Spleen (tissue), 13 donors: ENCODE measurements around the gene FBXO46. TPM values are rescaled to one million over a fixed set of nuclear protein-coding genes. Genes with fewer than 3 reads are reported as not detected.
A peak's percentile ranks its signal among the peaks of the same experiment; 100 is the strongest.

ENCODE experiments used
- DNase-seq: peaks from one replicate; pipeline ENCODE4 v3.0.0-alpha.2; 2020
- H3K27ac ChIP-seq, 8 donors: fragments of 200-600 bp; sonication (generic) in 7 of 8; 1 replicate in 4 of 8; 2 replicates in 4 of 8; pipeline versions ENCODE4 v1.5.0 to v1.8.0; 2016 to 2021; ENCODE audit warnings: inconsistent platforms in 4 of 8, mild to moderate bottlenecking in 4 of 8, moderate library complexity in 1 of 8
- H3K27me3 ChIP-seq, 7 donors: fragments of 200-600 bp; sonication (generic) in 6 of 7; replicated peaks in 1 of 7; 1 replicate in 4 of 7; 2 replicates in 3 of 7; pipeline versions ENCODE4 v1.5.0 to v1.8.0; 2016 to 2021; ENCODE audit warnings: inconsistent platforms in 3 of 7, mild to moderate bottlenecking in 1 of 7
- H3K36me3 ChIP-seq, 6 donors: fragments of 200-600 bp; sonication (generic) in 5 of 6; 1 replicate in 4 of 6; 2 replicates in 2 of 6; pipeline versions ENCODE4 v1.5.0 to v1.8.0; 2016 to 2021; ENCODE audit warnings: inconsistent platforms in 2 of 6
- H3K4me1 ChIP-seq, 6 donors: fragments of 200-600 bp; sonication (generic) in 5 of 6; 1 replicate in 3 of 6; 2 replicates in 3 of 6; pipeline versions ENCODE4 v1.5.0 to v1.8.0; 2016 to 2021; ENCODE audit warnings: inconsistent platforms in 3 of 6
- H3K4me3 ChIP-seq, 8 donors: fragments of 200-600 bp; sonication (generic) in 7 of 8; 1 replicate in 4 of 8; 2 replicates in 4 of 8; pipeline versions ENCODE4 v1.5.0 to v1.8.0; 2016 to 2021; ENCODE audit warnings: inconsistent platforms in 4 of 8, mild to moderate bottlenecking in 4 of 8, moderate library complexity in 2 of 8
- H3K9me3 ChIP-seq, 8 donors: fragments of 200-600 bp; sonication (generic) in 7 of 8; 1 replicate in 4 of 8; 2 replicates in 4 of 8; pipeline versions ENCODE4 v1.5.0 to v1.8.0; 2016 to 2021; ENCODE audit warnings: inconsistent platforms in 4 of 8
- POLR2A ChIP-seq, 3 donors: fragments of 450-650 bp; IDR thresholded peaks; one replicate each; pipeline ENCODE4 v1.5.1; 2017; ENCODE audit warnings: antibody characterized with exemption in 3 of 3, mild to moderate bottlenecking in 1 of 3
- POLR2AphosphoS5 ChIP-seq, 3 donors: sonication (generic); formaldehyde crosslinking; IDR thresholded peaks; one replicate each; pipeline ENCODE4 v1.5.1; 2017; ENCODE audit warnings: antibody characterized with exemption in 3 of 3
- WGBS, 5 donors: extraction: QIAGEN DNeasy Blood & Tissue Kit in 3 of 5; methylation state at CpG; one replicate each; pipeline versions ENCODE4 v1.1.5 to v1.1.7; 2013 to 2018; 5-methylcytosine and 5-hydroxymethylcytosine counted together
- intact Hi-C: fragments of 100-400 bp; cut with DNase I; formaldehyde crosslinking; loops from one replicate; pipeline ENCODE4 v1.15.0; 2023; ENCODE audit warnings: low total_unique reads
- long read RNA-seq, 2 donors: transcript quantifications; one replicate each; lab custom pipeline, GENCODE V29; 2026
- polyA plus RNA-seq, 3 donors: library from polyadenylated mRNA; stranded (reverse); fragments of 200-250 nt; gene quantifications; one replicate each; pipeline ENCODE4 v1.2.1, GENCODE V29; 2013
- total RNA-seq, 7 donors: library from RNA; depleted of rRNA in 3 of 7; stranded (reverse); fragments of >200 nt in 3 of 7; fragmentation: NEBNext Ultra II Directional in 4 of 7; extraction: Animal tissue kit (Norgen Biotek cat#: 25700) in 4 of 7; gene quantifications; one replicate each; pipeline versions ENCODE4 v1.1.0 to v1.2.1, GENCODE V29; 2016 to 2021
- TF ChIP-seq, protein P1 (sequence below), 11 experiments: fragments of 200-600 bp in 7 of 11; fragments of 450-650 bp in 4 of 11; sonication (generic) in 4 of 11; IDR thresholded peaks in 8 of 11; conservative IDR thresholded peaks in 3 of 11; 1 replicate in 7 of 11; 2 replicates in 4 of 11; pipeline versions ENCODE4 v1.4.0 to v1.8.0; 2016 to 2021; ENCODE audit warnings: antibody characterized with exemption in 11 of 11, inconsistent platforms in 4 of 11, mild to moderate bottlenecking in 1 of 11
- donor health status: healthy with polysubstance abuse.
- donor health status: DM: no; HTN: no; CAD: no; lungs with moderate emphysema.
- donor health status: DM: no; HTN: no; CAD: no.
- donor health status: Bipolar disorder and iron deficiency.
- donor health status: healthy.
- donor health status: DM: no; HTN: no; CAD: no.
- donor health status: DM: yes; HTN: yes; CAD: no.

Gene FBXO46, protein sequence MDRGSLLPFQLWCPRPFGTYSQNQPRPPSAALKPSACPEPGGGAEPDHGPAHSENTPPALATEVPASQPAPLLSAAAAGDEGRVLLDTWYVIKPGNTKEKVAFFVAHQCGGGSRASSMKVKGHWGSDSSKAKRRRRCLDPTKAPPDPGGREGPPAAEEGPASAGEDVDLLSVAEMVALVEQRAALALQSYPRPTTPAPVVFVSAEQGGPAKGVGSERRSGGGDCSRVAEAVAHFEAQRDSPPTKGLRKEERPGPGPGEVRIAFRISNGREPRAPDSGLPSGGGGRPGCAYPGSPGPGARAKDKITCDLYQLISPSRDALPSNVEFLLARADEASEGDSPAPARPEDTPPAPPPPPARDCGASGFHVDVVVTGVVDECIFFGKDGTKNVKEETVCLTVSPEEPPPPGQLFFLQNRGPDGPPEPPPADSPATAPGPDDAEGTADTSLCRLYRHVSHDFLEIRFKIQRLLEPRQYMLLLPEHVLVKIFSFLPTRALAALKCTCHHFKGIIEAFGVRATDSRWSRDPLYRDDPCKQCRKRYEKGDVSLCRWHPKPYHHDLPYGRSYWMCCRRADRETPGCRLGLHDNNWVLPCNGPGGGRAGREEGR
- total RNA-seq (10 to 100 TPM; 12.8 to 28.1 (median 23.6) TPM), polyA plus RNA-seq (10 to 100 TPM in 2 of 3 donors, 1 to 10 TPM in 1; 8.8 to 14.4 (median 10.4) TPM)
- long read RNA-seq, donor 1, transcript FBXO46-201 (2 exons, 3,001 nt) = major isoform, 6 of 8 reads
- long read RNA-seq, donor 1, partial matches to known transcripts = 0 of 8 reads
- long read RNA-seq, donor 1, other reads (novel, unspliced or antisense) = 0 of 8 reads
- long read RNA-seq, donor 2, transcript FBXO46-201 (2 exons, 3,001 nt) = major isoform, 5 of 5 reads
- long read RNA-seq, donor 2, partial matches to known transcripts = 0 of 5 reads
- long read RNA-seq, donor 2, other reads (novel, unspliced or antisense) = 0 of 5 reads

DNA sequence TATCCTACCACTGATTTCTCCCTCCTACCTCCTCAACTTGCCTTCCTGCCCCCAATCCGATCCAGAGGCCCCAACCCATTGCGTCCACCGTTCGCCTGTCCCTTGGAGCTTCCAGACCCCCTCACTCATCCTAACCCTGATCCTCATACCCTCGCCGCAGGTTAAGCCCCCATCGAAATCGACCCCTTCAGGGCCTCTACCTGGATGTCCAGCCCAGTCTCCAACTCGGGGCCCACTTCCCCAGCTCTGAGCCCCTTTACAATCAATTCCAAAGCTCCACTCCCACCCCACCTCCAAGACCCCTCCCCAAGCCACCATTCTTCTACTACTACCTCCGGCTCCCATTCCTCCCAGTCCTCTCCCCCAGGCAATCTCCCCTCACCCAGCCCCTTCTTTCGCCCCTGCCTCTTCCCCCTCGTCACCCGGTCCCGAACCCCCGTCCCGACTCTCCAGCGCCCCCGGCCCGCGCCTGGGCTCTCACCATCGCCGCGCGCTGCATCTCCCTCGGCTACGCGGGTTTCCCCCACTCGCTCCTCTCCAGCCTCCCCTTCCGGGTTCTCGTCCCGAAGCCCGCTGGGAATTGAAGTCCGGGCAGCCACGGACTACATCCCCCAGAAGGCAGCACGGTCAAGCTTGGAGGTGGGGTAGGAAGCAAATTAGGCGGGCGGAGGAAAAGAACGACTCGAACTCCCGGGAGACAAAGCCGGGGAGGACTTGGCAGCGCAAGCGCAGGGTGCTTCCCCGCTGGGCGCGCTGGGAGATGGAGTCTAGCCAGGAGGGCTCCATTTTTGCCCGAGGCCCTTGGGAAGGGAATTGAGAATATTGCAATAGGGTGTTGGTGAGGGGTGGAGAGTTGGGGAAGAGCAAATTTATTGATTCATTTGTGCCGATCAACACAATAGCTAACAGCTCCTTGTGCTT, at the start of gene FBXO46:
TSS of gene FBXO46 (minus strand) at position 529 of the 921 bp plus-strand sequence. CDS start 17,401 bp downstream, outside the sequence.
- H3K36me3 ChIP-seq = peaks cover 0 to 6% (median 0%) of the 10 kb centered on the region in 6 donors
- no peaks in the 10 kb centered on the region for H3K27me3 ChIP-seq
- intact Hi-C loops = no loop called here
- peak; percentile 99 for DNase-seq
- H3K27ac ChIP-seq = peak within 1 kb of the TSS; percentile 63 to 89 (median 79)
- TF ChIP-seq, protein P1, sequence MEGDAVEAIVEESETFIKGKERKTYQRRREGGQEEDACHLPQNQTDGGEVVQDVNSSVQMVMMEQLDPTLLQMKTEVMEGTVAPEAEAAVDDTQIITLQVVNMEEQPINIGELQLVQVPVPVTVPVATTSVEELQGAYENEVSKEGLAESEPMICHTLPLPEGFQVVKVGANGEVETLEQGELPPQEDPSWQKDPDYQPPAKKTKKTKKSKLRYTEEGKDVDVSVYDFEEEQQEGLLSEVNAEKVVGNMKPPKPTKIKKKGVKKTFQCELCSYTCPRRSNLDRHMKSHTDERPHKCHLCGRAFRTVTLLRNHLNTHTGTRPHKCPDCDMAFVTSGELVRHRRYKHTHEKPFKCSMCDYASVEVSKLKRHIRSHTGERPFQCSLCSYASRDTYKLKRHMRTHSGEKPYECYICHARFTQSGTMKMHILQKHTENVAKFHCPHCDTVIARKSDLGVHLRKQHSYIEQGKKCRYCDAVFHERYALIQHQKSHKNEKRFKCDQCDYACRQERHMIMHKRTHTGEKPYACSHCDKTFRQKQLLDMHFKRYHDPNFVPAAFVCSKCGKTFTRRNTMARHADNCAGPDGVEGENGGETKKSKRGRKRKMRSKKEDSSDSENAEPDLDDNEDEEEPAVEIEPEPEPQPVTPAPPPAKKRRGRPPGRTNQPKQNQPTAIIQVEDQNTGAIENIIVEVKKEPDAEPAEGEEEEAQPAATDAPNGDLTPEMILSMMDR (IDR thresholded peaks at IDR 0.05 in 8 of 11, conservative IDR thresholded peaks at IDR 0.05 in 3 of 11) = peak in 2 of 11 experiments; percentile 23 to 26
- TF ChIP-seq POLR2AphosphoS5 (IDR thresholded peaks at IDR 0.05) (peak; percentile 95 to 97 (median 96)), POLR2A (IDR thresholded peaks at IDR 0.05) (peak in 2 of 3 donors; percentile 49 to 50)
- H3K4me1 ChIP-seq = peaks cover 14 to 55% (median 27%) of the 10 kb centered on the region in 6 donors
- no peaks in the 10 kb centered on the region for H3K9me3 ChIP-seq
- H3K4me3 ChIP-seq = peak within 1 kb of the TSS; percentile 49 to 94 (median 63)
- 1 to 2% (median 1%) methylated on average over 48 of the region's 48 CpGs for WGBS, 5 donors

DNA sequence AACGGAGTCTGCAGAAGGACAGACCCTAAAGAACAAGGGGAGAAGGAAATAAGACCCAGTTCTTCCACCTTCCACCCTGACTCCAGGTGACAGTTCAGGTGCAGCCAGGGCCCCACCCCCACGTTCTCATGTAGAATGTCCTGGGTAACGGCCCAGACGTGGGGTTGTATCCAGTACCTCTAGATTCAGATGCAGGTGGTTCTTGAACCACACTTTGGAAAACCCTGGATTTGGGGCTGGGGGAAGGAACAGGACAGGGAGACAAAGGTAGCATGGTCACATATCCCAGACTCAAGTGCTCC, 49.4 kb upstream of the FBXO46 start:
- TF ChIP-seq, protein P1 (IDR thresholded peaks at IDR 0.05 in 8 of 11, conservative IDR thresholded peaks at IDR 0.05 in 3 of 11) = no peak
- TF ChIP-seq POLR2A (IDR thresholded peaks at IDR 0.05) = no peak
- TF ChIP-seq POLR2AphosphoS5 (IDR thresholded peaks at IDR 0.05) = no peak
- H3K9me3 ChIP-seq = no peaks in the 10 kb centered on the region
- H3K36me3 ChIP-seq = peaks cover 0 to 33% (median 19%) of the 10 kb centered on the region in 6 donors
- H3K4me1 ChIP-seq = peaks cover 10 to 69% (median 52%) of the 10 kb centered on the region in 6 donors
- WGBS, 5 donors = 29 to 44% (median 39%) methylated on average over 4 of the region's 4 CpGs
- no peak for DNase-seq
- H3K27me3 ChIP-seq = peaks cover 0 to 87% (median 0%) of the 10 kb centered on the region in 7 donors
- H3K4me3 ChIP-seq = peak overlapping the region in 2 of 8 donors; percentile 23 to 64
- no peak overlapping the region for H3K27ac ChIP-seq
- intact Hi-C loops = no loop called here

DNA sequence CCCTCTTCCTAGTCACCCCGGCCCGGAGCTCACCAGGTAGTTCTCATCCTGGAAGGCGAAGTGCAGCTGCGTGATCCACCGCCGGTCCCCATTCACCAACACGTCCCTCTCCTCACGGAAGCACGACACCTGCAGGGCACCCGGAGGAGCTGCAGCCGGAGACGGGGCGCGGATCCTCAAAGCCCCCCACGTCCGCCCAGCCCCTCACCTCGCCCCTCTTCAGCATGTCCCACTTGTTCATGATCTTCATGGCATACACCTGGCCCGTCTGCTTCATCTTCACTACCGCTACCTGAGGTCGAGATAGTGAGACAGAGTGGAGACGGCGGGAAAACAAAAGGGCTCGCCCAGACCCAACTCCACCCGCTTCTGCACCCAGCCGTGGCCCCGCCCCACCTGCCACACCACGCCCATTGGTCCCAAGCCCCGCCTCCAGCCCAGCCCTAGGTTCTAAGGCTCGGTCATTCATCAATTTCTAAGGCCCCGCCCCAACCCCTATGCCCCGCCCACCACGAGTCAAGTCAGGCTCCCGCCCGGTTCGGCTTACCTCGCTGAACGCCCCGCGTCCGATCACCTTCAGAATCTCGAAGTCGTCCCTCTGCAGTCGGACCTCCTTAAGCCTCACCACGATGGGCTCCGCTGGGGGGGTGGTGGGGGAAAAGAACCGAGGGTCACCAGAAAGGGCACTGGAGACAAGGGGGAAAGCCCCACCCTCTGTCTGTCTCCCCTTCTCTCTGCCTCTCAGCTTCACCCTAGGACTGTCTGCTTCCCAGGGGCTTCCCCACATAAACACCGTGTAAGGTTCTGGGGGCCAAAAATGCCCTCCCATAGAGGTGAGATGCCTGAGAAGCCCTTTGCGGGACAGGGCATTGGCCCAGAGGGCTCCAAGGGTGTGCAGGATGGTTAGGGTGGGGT, 48.8 kb upstream of the FBXO46 start:
- no peak overlapping the region for H3K27ac ChIP-seq
- H3K9me3 ChIP-seq = no peaks in the 10 kb centered on the region
- peak; percentile 92 for DNase-seq
- peak overlapping the region in 7 of 8 donors; percentile 2 to 64 (median 23) for H3K4me3 ChIP-seq
- H3K4me1 ChIP-seq = peaks cover 10 to 64% (median 48%) of the 10 kb centered on the region in 6 donors
- WGBS, 5 donors = 5 to 15% (median 6%) methylated on average over 22 to 48 of the region's 48 CpGs
- intact Hi-C loops = no loop called here
- H3K27me3 ChIP-seq = peaks cover 0 to 87% (median 0%) of the 10 kb centered on the region in 7 donors
- TF ChIP-seq, protein P1 (IDR thresholded peaks at IDR 0.05 in 8 of 11, conservative IDR thresholded peaks at IDR 0.05 in 3 of 11) = peak; percentile 25 to 79 (median 64)
- TF ChIP-seq POLR2AphosphoS5 (IDR thresholded peaks at IDR 0.05) (peak; percentile 49 to 73 (median 61)), POLR2A (IDR thresholded peaks at IDR 0.05) (no peak)
- peaks cover 0 to 35% (median 19%) of the 10 kb centered on the region in 6 donors for H3K36me3 ChIP-seq
